Measurements from ENCODE around the gene ADAD2.

ADAD2 gene

DNA sequence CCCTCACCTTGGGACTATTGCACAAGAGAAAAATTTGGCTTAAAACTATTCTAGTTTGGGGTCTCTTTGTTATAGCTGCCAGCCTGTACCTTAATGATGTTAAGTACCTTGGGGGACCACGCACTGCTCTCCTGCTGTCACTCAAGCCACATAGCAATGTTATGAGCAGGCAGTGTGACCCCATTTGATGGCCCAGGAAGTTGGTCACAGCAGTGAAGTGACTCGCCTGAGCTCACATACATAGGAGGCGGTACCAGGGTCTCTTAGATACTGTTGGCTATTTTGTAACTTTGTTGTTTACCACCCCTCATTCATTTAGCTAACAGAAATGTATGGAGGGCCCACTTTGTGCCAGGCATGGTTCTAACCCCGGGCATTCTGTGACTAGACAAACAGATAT, 32.5 kb downstream of the ADAD2 start:
- DNase-seq (ENCODE audit: low spot score) = no peak

GRCh38 chr16:84224554-84224953, 33.6 kb downstream of the ADAD2 start:
- DNase-seq (ENCODE audit: low spot score) = no peak

GRCh38 chr16:84225126-84225525, 34.2 kb downstream of the ADAD2 start:
- DNase-seq (ENCODE audit: low spot score) = no peak

- DNase-seq (ENCODE audit: low spot score) = no peak
Observed at GRCh38 chr16:84225571-84225970, 34.6 kb downstream of the ADAD2 start.

DNA sequence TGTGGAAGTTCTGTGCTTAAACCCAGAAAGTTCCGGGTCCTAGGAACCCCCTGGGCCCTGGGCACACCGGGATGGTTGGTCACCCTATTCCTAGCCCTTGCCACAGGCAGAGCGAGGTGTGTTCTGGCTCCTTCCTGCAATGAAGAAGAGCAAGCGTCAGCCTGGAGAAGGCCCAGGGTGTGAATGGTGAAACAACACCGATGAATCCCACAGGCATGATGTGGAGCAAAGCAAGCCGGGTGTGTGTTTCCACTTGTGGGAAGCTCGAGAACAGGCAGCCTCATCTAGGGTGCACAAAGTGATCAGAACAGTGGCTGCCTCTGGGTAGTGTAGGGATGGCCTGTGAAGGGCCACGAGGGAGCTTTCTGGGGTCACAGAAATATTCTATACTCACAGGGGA, 35.1 kb downstream of the ADAD2 start:
- no peak for DNase-seq (ENCODE audit: low spot score)

GRCh38 chr16:84227548-84227947, 36.6 kb downstream of the ADAD2 start:
- DNase-seq (ENCODE audit: low spot score) = no peak

DNA sequence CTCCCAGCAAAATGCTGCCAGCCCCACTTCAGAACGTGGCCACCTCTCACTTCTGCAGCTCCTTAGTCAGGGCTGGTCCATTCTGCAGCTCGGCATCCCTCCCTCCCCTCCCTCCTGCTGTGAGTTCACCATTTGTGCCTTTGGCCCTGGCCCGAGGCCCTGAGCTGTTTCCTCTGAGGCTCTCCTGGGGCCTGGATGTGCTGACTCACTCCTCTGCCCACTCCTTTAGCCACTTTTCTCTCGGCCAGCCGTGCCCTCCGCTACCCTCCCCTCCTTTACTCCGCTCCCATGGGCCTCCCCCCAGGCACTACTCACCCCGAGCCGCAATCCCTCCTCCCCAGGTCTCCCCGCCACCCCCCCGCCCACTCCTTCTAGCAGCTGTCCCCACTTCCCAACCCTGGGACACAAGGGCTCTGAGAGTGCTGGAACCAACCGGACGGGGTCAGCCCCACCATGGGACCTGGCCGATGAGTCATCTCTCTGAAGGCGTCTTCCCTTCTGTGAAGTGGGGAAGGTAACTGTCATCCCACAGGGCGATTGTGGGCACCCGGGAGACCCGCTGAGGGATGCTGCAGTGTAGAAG, 37.4 kb downstream of the ADAD2 start:
- peak; percentile 91 for DNase-seq (ENCODE audit: low spot score)

- no peak for DNase-seq (ENCODE audit: low spot score)
Observed at GRCh38 chr16:84229471-84229870, 38.5 kb downstream of the ADAD2 start.

GRCh38 chr16:84232060-84232459, 41.1 kb downstream of the ADAD2 start:
- DNase-seq (ENCODE audit: low spot score) = no peak

DNA sequence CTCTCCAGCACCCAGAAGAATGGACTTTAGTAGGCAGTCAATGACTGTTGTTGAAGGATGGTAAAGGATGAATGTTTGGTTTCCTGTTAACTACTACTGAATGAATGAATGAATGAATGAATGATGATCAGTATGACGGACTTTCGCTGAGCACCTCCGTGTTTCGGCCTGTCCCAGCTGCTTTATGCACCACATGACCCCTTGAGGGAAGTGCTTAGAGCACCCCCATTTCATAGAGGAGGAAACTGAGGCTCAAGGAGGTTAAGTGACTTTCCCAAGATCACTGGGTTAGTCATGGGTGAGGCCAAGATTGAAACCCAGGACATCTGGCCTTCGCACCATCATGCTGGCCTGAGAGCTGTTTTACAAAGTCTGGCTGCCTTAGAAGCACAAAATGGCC, 42.0 kb downstream of the ADAD2 start:
- no peak for DNase-seq (ENCODE audit: low spot score)

GRCh38 chr16:84233748-84234147, 42.8 kb downstream of the ADAD2 start:
- no peak for DNase-seq (ENCODE audit: low spot score)

- DNase-seq (ENCODE audit: low spot score) = peak; percentile 60
Observed at GRCh38 chr16:84234321-84235241, 43.6 kb downstream of the ADAD2 start.

DNA sequence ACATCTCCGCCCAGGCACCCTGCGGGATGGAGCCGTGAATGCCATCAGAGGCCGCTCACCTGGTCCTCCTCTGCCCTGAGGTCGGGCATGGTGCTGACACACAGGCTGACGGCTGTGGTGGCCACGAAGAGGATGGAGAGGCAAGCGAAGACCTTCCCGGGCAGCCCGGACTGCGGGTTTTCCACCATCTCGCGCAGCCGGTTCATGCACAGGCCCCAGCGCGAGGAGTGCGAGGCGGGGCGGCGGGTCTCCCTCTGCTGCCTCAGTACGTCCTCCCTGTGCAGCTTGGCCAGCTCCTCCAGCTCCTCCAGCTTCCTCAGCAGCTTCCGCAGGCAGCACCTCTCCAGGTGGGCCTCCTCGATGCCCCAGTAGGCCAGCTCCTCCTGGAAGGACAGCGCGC, 45.7 kb downstream of the ADAD2 start:
- DNase-seq (ENCODE audit: low spot score) = no peak

- DNase-seq (ENCODE audit: low spot score) = no peak
Observed at GRCh38 chr16:84237994-84238750, 47.2 kb downstream of the ADAD2 start.

- no peak for DNase-seq (ENCODE audit: low spot score)
Observed at GRCh38 chr16:84239141-84239769, 48.3 kb downstream of the ADAD2 start.

DNA sequence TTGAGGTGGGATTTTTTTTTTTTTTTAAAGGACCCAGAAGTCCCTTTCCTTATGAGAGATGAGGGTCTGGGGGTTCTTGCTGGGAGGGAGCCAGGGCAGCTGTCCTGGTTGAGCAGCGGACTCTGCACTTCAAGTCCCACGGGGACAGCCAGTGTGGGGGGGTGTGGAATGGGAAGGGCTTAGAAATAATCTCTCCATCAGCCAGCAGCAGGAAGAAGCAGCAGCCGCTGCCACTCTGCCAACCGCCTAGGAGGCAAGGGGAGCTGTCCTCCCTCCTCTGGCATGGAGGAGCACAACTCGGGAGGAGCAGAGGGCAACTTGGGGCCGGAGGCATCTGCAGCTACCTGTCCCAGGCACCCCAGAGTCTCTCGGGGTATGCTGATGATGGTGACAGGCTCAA, 49.0 kb downstream of the ADAD2 start, which contains the start of gene KCNG4:
KCNG4 (minus strand) TSS at position 104 of the 400 bp plus-strand sequence. CDS start 2,527 bp downstream, outside the sequence.
- peak; percentile 23 for DNase-seq (ENCODE audit: low spot score)

GRCh38 chr16:84240455-84240854, 49.5 kb downstream of the ADAD2 start:
- no peak for DNase-seq (ENCODE audit: low spot score)

GRCh38 chr16:84241778-84242177, 50.8 kb downstream of the ADAD2 start:
- no peak for DNase-seq (ENCODE audit: low spot score)

GRCh38 chr16:84242839-84243238, 51.9 kb downstream of the ADAD2 start:
- DNase-seq (ENCODE audit: low spot score) = no peak

- DNase-seq (ENCODE audit: low spot score) = no peak
Observed at GRCh38 chr16:84243732-84244131, 52.8 kb downstream of the ADAD2 start.

DNA sequence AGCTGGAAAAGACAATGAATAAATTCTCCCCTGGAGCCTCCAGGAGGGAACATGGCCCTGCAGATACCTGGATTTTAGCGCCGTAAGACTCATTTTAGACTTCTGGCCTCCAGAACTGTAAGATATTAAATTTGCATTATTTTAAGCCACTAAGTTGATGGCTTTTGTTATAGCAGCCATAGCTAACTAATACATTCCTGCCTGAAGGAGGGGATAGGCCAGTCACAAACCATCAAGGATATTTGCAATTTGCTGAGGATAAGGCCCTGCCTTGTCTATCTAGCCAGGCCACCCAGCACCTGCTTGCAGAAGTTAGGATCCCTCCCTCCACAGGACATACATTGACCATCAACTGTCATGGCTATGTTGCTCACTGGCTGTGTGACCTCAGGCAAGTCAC, 53.8 kb downstream of the ADAD2 start:
- no peak for DNase-seq (ENCODE audit: low spot score)

DNA sequence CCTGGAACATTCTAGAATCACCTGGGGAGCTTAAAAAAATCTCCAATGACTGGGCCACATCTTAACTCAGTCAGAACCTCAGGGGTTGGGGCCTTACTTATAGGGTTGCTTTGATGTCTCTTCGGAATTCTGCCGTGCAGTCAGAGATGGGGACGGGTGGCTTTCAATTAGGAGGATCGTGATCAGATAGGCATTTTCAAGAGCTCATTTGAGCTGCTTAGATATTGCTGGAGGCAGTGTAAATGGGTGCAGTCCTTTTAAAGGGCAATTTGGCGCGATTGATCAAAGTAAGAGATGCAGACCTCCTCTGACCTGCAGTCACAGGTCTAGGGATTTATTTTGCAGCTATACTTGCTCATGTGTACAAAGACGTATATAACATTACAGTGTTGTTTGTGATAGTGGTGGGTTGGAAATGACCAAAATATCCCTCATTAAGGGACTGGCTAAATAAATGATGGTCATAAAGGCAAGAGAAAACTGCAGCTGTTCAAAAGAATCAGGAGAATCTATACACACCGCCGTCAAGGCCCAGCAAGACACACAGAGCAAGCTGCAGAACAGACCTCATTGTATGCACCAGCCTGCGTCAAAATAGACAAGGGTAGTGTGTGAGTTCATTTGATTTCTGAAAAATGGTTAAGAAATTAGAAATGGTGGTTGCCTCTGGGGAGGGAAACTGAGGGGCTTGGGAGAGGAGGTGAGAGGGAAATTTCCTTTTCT, 55.2 kb downstream of the ADAD2 start:
- DNase-seq (ENCODE audit: low spot score) = no peak
